Measurements from ENCODE around the gene COL8A1.
A peak's percentile ranks its signal among the peaks of the same experiment; 100 is the strongest.
"Not testable (repeated sequence)": the region's sequence is repeated elsewhere in the genome, so short reads cannot be mapped to it uniquely, and the experiment has no call there.

Gene COL8A1

GRCh38 chr3:99817047-99817436, 178.6 kb downstream of the COL8A1 start:
- no peak for DNase-seq

- DNase-seq = peak; percentile 49
These were observed 179.2 kb downstream of the COL8A1 start, which contains the start of gene CMSS1 for GRCh38 chr3:99817437-99818240. Gene CMSS1 (plus strand): TSS chr3:99817862.

- DNase-seq = no peak
These were observed 180.4 kb downstream of the COL8A1 start for GRCh38 chr3:99818818-99819217.

- DNase-seq = no peak
These were observed 185.6 kb downstream of the COL8A1 start for GRCh38 chr3:99823723-99824711.

GRCh38 chr3:99825004-99825640, 186.7 kb downstream of the COL8A1 start:
- no peak for DNase-seq

- no peak for DNase-seq
These were observed 191.4 kb downstream of the COL8A1 start for GRCh38 chr3:99829844-99830243.

- DNase-seq = no peak
These were observed 195.3 kb downstream of the COL8A1 start for GRCh38 chr3:99833617-99834205.

- DNase-seq = no peak
These were observed 196.0 kb downstream of the COL8A1 start for GRCh38 chr3:99834211-99834957.

- DNase-seq = no peak
These were observed 198.3 kb downstream of the COL8A1 start for GRCh38 chr3:99836681-99837080.

GRCh38 chr3:99837715-99838114, 199.3 kb downstream of the COL8A1 start:
- no peak for DNase-seq

GRCh38 chr3:99838755-99839154, 200.4 kb downstream of the COL8A1 start:
- DNase-seq = no peak

- DNase-seq = no peak
These were observed 201.2 kb downstream of the COL8A1 start for GRCh38 chr3:99839613-99840012.

GRCh38 chr3:99841949-99842348, 203.6 kb downstream of the COL8A1 start:
- DNase-seq = not testable (repeated sequence)

- DNase-seq = no peak
These were observed 204.6 kb downstream of the COL8A1 start for GRCh38 chr3:99842826-99843589.

- no peak for DNase-seq
These were observed 205.3 kb downstream of the COL8A1 start for GRCh38 chr3:99843590-99844258.

GRCh38 chr3:99845331-99845730, 206.9 kb downstream of the COL8A1 start:
- DNase-seq = no peak

GRCh38 chr3:99845999-99846398, 207.6 kb downstream of the COL8A1 start:
- DNase-seq = no peak

- DNase-seq = no peak
These were observed 208.2 kb downstream of the COL8A1 start for GRCh38 chr3:99846477-99847160.

- no peak for DNase-seq
These were observed 210.0 kb downstream of the COL8A1 start for GRCh38 chr3:99848433-99848832.

All from NCI-H510A (cell line).